NCI-H526 treated with DMSO at 0.1 percent for 48 hours (cell line): ENCODE measurements around the gene GMPR.

Source experiments
- DNase-seq: peaks from one replicate; lab custom pipeline; 2025; lab: John Stamatoyannopoulos, UW

GMPR gene

DNA sequence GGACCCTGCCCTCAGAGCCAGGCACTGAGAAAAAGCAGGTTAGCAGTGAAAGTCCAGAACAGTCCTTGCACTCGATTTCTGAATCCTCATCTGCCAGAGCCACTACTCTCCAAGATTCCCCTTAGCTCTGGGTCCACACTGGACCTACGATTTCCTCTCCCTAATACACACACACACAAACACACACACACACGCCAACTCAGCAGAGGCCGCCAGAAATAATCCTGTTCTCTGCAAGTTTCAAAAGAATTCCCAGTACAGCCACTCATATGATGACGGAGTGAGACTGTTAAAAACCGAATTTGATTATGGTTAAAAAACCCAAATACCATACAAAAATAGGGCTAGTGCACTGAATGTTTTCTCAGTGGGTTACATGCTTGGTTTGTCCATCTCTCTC lies 90.8 kb downstream of the GMPR start:
- DNase-seq = no peak

GRCh38 chr6:16331384-16332174 lies 93.2 kb downstream of the GMPR start:
- peak; percentile 95 for DNase-seq

GRCh38 chr6:16332175-16332542 lies 93.8 kb downstream of the GMPR start:
- peak; percentile 84 for DNase-seq

DNA sequence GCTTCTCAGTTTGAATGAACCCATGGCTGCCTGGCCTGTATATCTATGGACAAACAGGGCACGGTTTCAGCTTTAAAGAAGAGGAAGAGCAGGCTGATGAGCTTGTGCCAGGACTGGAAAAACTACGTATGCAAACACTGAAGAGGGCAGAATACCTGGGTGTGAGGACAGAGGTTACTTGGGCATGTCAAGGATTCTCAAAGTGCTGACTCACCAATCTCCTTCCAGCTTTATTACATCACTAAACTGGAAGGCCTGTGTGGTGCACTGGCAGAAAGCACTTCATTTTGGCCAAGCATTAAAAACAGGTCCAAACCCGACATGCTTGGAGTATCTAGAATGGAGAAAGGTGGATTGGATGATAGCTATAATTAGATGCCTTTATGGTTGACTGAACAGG lies 95.2 kb downstream of the GMPR start:
- no peak for DNase-seq

DNA sequence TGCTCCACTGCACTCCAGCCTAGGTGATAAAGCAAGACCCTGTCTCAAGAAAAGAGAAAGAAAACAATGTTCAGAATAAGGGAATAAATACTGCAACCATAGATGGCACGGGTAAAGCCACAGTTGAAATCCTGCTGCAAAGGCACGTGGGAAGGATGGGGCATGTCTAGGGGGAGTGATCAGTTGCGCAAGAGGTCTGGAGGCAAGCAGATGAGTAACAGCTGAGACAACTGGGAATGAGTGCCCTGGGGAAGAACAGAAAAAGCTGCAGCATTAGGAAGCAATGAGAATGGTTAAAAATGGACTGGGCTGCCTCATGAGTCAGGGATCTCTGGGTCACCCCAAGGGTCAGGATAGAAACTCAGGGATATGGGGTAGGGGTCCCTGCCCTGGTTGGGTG lies 96.3 kb downstream of the GMPR start:
- DNase-seq = no peak

GRCh38 chr6:16335176-16335575 lies 96.8 kb downstream of the GMPR start:
- DNase-seq = no peak

DNA sequence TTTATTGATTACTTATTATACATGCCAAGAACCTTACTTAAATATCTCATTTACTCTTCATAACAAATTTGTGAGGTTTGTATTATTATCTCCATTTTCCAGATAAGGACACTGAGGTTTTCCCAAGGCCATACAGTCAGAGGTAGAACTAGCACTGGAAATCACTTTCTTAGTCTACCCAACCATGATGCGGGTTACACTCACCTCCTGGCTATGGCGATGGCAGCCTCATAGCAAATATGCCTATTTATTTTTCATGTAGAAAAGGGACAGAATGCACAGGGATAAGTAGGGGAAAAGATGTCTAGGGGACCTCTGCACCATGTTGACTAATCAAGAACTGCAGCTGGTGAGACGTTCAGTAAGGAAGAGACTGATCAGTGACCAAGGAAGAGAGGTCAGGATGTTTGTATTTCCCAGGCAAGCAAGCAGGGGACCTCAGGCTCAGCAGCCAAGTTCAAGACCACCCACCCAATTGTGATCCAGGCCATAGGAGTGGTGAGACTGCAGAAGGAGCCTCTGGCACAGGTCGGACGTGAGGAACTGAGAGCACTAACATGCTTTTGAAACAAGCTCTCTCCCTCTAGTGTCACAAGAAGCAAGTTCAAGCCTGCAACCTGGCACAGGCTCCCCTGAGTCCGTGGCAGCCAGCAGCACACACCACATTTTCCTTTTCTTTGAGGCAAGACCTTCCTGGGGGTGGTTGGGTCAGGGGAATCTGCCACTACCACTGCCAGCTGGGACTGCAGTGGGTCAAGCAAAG lies 97.8 kb downstream of the GMPR start:
- no peak for DNase-seq

GRCh38 chr6:16336911-16337294 lies 98.5 kb downstream of the GMPR start:
- DNase-seq = no peak

DNA sequence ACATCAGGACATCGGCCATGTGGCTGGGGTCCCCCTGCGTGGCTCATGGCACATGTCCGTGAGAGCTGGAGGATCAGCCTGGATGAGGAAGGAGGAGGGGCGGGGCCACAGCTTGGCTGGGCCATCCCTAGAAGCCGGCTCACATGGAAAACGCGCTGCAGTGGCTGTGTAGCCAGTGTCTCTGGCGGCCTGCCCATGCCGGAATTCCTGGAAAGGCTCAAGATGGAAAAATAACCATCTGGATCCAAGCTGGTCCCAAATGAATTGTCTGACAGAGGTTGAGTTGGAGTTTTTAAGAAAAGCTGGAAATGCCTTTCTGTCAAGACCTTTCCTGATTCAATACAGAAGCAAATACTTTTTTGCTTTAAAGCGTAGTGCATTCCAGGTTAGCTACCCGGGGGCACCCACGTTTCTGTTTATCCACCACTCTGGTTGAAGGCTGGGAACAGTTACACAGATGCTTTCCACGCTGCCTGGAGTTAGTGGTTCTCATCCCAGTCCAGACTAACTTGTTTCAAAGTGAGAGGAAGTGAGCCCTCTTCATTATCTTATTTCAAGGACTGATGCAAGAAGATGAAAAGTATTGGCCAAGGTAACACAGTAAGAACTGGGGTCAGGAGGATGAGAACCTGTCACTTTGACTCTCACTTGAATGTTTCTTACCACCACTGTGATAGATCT lies 99.0 kb downstream of the GMPR start:
- no peak for DNase-seq

DNA sequence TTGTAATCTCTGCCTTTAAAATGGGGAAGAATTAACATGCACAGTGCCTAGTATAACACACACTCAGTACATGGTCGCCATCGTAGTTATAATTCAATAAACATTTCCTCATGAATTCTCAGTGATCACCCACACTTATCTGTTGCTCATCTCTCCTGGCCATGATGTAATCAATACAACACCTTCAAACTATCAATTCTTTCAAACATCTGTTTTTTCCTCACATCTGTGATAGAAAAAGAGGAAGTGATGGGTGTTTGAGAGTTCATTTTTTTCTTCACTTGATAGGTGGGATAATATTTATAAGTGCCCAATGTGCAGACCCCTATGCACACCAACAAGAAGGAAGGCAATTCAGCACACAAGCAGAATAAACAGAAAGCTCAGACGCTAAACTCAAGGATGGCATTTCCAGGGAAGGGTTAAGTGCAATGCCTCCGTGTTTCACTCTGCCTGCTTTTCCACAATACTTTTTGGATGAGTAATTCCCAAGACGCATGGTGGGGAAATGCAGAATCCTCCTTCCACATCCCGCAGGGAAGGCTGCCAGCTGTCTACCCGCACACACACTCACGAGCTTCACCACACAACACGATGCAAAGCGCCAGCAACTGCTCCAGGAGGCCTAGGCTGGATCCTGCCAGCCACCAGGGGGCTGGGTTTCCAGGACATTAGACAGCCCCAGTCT lies 100.3 kb downstream of the GMPR start:
- DNase-seq = no peak

GRCh38 chr6:16339265-16339587 lies 100.8 kb downstream of the GMPR start:
- no peak for DNase-seq

- no peak for DNase-seq
Observed at GRCh38 chr6:16343593-16343992, 105.2 kb downstream of the GMPR start.

GRCh38 chr6:16344756-16345155 lies 106.4 kb downstream of the GMPR start:
- no peak for DNase-seq
